Kidney glomerular epithelial cell (primary cell): ENCODE results near the gene NECTIN4.
A peak's percentile ranks its signal among the peaks of the same experiment; 100 is the strongest.
"Not testable (repeated sequence)": the region's sequence is repeated elsewhere in the genome, so short reads cannot be mapped to it uniquely, and the experiment has no call there.

ENCODE experiments used
- DNase-seq: peaks from one replicate; lab custom pipeline; 2025; lab: John Stamatoyannopoulos, UW

The NECTIN4 gene

GRCh38 chr1:161089251-161089924 is at the start of gene NECTIN4:
Gene NECTIN4, minus strand, starts transcription at chr1:161089558. Its CDS starts 262 bp downstream, at chr1:161089296.
- DNase-seq, result no peak

GRCh38 chr1:161138431-161138830 is 49.1 kb upstream of the NECTIN4 start:
- no peak for DNase-seq

GRCh38 chr1:161137881-161138280 is 48.5 kb upstream of the NECTIN4 start:
- no peak for DNase-seq

GRCh38 chr1:161133220-161133740 is 43.9 kb upstream of the NECTIN4 start:
- DNase-seq, result no peak

- DNase-seq, result peak; percentile 95
These were observed 43.3 kb upstream of the NECTIN4 start, which contains the start of gene DEDD for GRCh38 chr1:161132410-161133219. Gene DEDD, minus strand, starts transcription at chr1:161132667. Its CDS starts 8,205 bp downstream, at chr1:161124462.

- DNase-seq, result no peak
These were observed 42.4 kb upstream of the NECTIN4 start for GRCh38 chr1:161131523-161132409.

GRCh38 chr1:161130266-161130665 is 40.9 kb upstream of the NECTIN4 start:
- no peak for DNase-seq

GRCh38 chr1:161128591-161129420 is 39.4 kb upstream of the NECTIN4 start:
- no peak for DNase-seq

- no peak for DNase-seq
These were observed 38.3 kb upstream of the NECTIN4 start for GRCh38 chr1:161127649-161128048.

GRCh38 chr1:161122967-161123366 is 33.6 kb upstream of the NECTIN4 start:
- no peak for DNase-seq

GRCh38 chr1:161121834-161122233 is 32.5 kb upstream of the NECTIN4 start:
- no peak for DNase-seq

GRCh38 chr1:161121042-161121650 is 31.8 kb upstream of the NECTIN4 start:
- no peak for DNase-seq

GRCh38 chr1:161119092-161119903 is 29.9 kb upstream of the NECTIN4 start:
- DNase-seq, result peak; percentile 58

- peak; percentile 63 for DNase-seq
These were observed 28.6 kb upstream of the NECTIN4 start, which contains the start of the genes NIT1 and PFDN2 for GRCh38 chr1:161117759-161118581. Gene NIT1, plus strand, starts transcription at chr1:161118105. Its CDS starts 72 bp downstream, at chr1:161118177. Gene PFDN2, minus strand, starts transcription at chr1:161118037. Its CDS starts 11 bp downstream, at chr1:161118026.

GRCh38 chr1:161115961-161116360 is 26.6 kb upstream of the NECTIN4 start:
- DNase-seq, result not testable (repeated sequence)

- DNase-seq, result peak; percentile 68
These were observed 25.9 kb upstream of the NECTIN4 start for GRCh38 chr1:161115132-161115711.

- no peak for DNase-seq
These were observed 25.2 kb upstream of the NECTIN4 start for GRCh38 chr1:161114556-161114955.

GRCh38 chr1:161113915-161114314 is 24.6 kb upstream of the NECTIN4 start:
- DNase-seq, result no peak
